Testis (tissue), 3 donors: ENCODE results near the gene SEMA3C. TPM values are rescaled to one million over a fixed set of nuclear protein-coding genes. Genes with fewer than 3 reads are reported as not detected.

ENCODE experiments used
- DNase-seq: peaks from one replicate; pipeline ENCODE4 v3.0.0-alpha.2; 2019
- H3K27ac ChIP-seq, 2 donors: fragments of 200-600 bp; sonication (generic); one replicate each; pipeline ENCODE4 v1.5.1; 2019
- H3K27me3 ChIP-seq: fragments of 200-600 bp; sonication (generic); one replicate; pipeline ENCODE4 v1.5.1; 2019
- H3K36me3 ChIP-seq: fragments of 200-600 bp; sonication (generic); one replicate; pipeline ENCODE4 v1.5.1; 2017; ENCODE audit warnings: low read depth; ENCODE audit errors: missing control alignments
- H3K4me1 ChIP-seq: fragments of 200-600 bp; sonication (generic); one replicate; pipeline ENCODE4 v1.5.1; 2019
- H3K4me3 ChIP-seq, 2 donors: fragments of 200-600 bp; sonication (generic); one replicate each; pipeline ENCODE4 v1.5.1; 2017 to 2019
- H3K9me3 ChIP-seq: fragments of 200-600 bp; sonication (generic); one replicate; pipeline ENCODE4 v1.5.1; 2017
- CTCF ChIP-seq, 3 experiments: fragments of 450-650 bp in 2 of 3; fragments of 200-600 bp in 1 of 3; sonication (generic) in 1 of 3; IDR thresholded peaks; one replicate each; pipeline ENCODE4 v1.5.1; 2016 to 2019; ENCODE audit warnings: antibody characterized with exemption in 3 of 3, mild to moderate bottlenecking in 2 of 3, moderate library complexity in 1 of 3
- POLR2A ChIP-seq: fragments of 450-650 bp; IDR thresholded peaks from one replicate; pipeline ENCODE4 v1.6.1; 2017; ENCODE audit warnings: antibody characterized with exemption, mild to moderate bottlenecking, moderate library complexity
- WGBS, 2 donors: methylation state at CpG; one replicate each; pipeline ENCODE4 v1.1.5; 2018; 5-methylcytosine and 5-hydroxymethylcytosine counted together
- intact Hi-C: fragments of 100-400 bp; cut with DNase I; formaldehyde crosslinking; loops from one replicate; pipeline ENCODE4 v1.15.1; 2023; ENCODE audit warnings: low total_unique reads
- polyA plus RNA-seq: library from polyadenylated mRNA; stranded (reverse); fragments of 350-450 nt; fragmentation: Illumina TruSeq; extraction: RNeasy Lipid Tissue Mini Kit (QIAGEN cat#74804); gene quantifications from one replicate; pipeline ENCODE4 v1.2.3, GENCODE V29; 2014; ENCODE audit warnings: low read depth, low replicate concordance; ENCODE audit not compliant: insufficient read depth
- total RNA-seq, 2 donors: library from RNA; depleted of rRNA; stranded (reverse); fragments of >200 nt; gene quantifications; one replicate each; pipeline ENCODE4 v1.2.3, GENCODE V29; 2016

The SEMA3C gene
- total and polyA plus RNA-seq, 3 donors from 2014 or later, result 23.1 to 113 (median 78.8) TPM

DNA sequence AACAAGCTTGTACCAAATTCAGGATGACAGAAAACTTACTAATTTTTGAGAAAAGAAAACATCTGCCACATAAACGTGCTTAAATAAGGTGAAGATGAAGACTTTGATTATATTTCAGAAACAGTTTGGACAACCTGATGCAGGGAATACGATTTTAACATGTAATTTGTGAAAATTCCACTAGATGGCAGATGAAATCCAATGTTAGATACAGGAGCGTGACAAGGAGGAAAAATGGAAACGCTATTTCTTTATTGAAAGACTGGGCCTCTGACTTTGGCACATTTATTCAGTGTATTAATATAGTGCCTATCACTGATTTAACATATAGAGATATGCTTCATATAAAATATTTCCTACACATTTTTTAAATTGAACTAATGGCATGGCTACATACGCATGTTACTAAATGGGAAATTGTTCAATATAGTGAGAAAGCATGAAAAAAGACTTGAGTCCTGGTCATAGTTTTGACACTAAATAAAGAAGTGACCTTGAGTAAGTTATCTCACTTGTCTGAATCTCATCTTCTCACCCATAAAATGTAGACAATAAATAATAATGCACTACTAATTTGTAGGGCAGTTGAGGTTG lies 219.7 kb downstream of the SEMA3C start:
- 26 to 39% methylated on average over 5 of the region's 5 CpGs for WGBS, 2 donors
- intact Hi-C loops, result no loop called here
- peaks cover 6% of the 10 kb centered on the region for H3K4me1 ChIP-seq
- no peaks in the 10 kb centered on the region for H3K36me3 ChIP-seq
- DNase-seq, result no peak
- no peak overlapping the region for H3K4me3 ChIP-seq
- TF ChIP-seq POLR2A (no peak), CTCF (IDR thresholded peaks at IDR 0.05) (peak; percentile 75 to 77 (median 77))
- no peak overlapping the region for H3K27ac ChIP-seq
- H3K9me3 ChIP-seq, result no peaks in the 10 kb centered on the region
- H3K27me3 ChIP-seq, result no peaks in the 10 kb centered on the region
